ENCODE measurements around the gene TNIK. TPM values are rescaled to one million over a fixed set of nuclear protein-coding genes. Genes with fewer than 3 reads are reported as not detected.
A peak's percentile ranks its signal among the peaks of the same experiment; 100 is the strongest.

The TNIK gene
- total and polyA plus RNA-seq, 12 donors = 9.3 to 51.9 (median 35.1) TPM

- H3K9me3 ChIP-seq = no peaks in the 10 kb centered on the region
- DNase-seq = no peak
- ATAC-seq = no peak
- peaks cover 0 to 70% (median 42%) of the 10 kb centered on the region in 9 donors for H3K4me1 ChIP-seq
- H3K27me3 ChIP-seq = no peaks in the 10 kb centered on the region
- peak overlapping the region in 1 of 10 donors; percentile 7 for H3K27ac ChIP-seq
- H3K4me3 ChIP-seq = no peak overlapping the region
- WGBS, 2 donors = 96 to 100% methylated on average over 1 of the region's 1 CpG
- H3K36me3 ChIP-seq = no peaks in the 10 kb centered on the region
- TF ChIP-seq CTCF (IDR thresholded peaks at IDR 0.05) = no peak
- intact Hi-C loops (cut with DNase I) = no loop called here
Observed at GRCh38 chr3:171349392-171349791, 110.8 kb downstream of the TNIK start.

- Histone ChIP-seq H3K9me3 (no peaks in the 10 kb centered on the region), H3K27ac (peak overlapping the region in 4 of 10 donors; percentile 4 to 69 (median 55)), H3K4me1 (peaks cover 0 to 70% (median 49%) of the 10 kb centered on the region in 9 donors), H3K27me3 (no peaks in the 10 kb centered on the region), H3K36me3 (no peaks in the 10 kb centered on the region), H3K4me3 (no peak overlapping the region)
- WGBS, 2 donors = 60 to 70% methylated on average over 4 of the region's 4 CpGs
- TF ChIP-seq CTCF (IDR thresholded peaks at IDR 0.05) = no peak
- DNase-seq (no peak), ATAC-seq (peak in 3 of 8 donors; percentile 11 to 32 (median 25))
- intact Hi-C loops (cut with DNase I) = no loop called here
Observed at GRCh38 chr3:171348121-171348520, 112.1 kb downstream of the TNIK start.

- TF ChIP-seq CTCF (IDR thresholded peaks at IDR 0.05) = no peak
- no peak for DNase-seq
- Histone ChIP-seq H3K4me1 (peaks cover 0 to 70% (median 45%) of the 10 kb centered on the region in 9 donors), H3K27me3 (no peaks in the 10 kb centered on the region), H3K36me3 (no peaks in the 10 kb centered on the region), H3K9me3 (no peaks in the 10 kb centered on the region), H3K27ac (peak overlapping the region in 6 of 10 donors; percentile 3 to 69 (median 48)), H3K4me3 (no peak overlapping the region)
- intact Hi-C loops (cut with DNase I) = no loop called here
- ATAC-seq = peak in 6 of 8 donors; percentile 37 to 61 (median 44)
- WGBS, 2 donors = 42 to 50% methylated on average over 3 of the region's 3 CpGs
Observed at GRCh38 chr3:171347301-171348039, 112.7 kb downstream of the TNIK start.

- intact Hi-C loops (cut with DNase I) = no loop called here
- WGBS, 2 donors = 76 to 81% methylated on average over 3 of the region's 3 CpGs
- Histone ChIP-seq H3K9me3 (no peaks in the 10 kb centered on the region), H3K4me3 (no peak overlapping the region), H3K27me3 (no peaks in the 10 kb centered on the region), H3K27ac (peak overlapping the region in 3 of 10 donors; percentile 53 to 69 (median 57)), H3K36me3 (no peaks in the 10 kb centered on the region), H3K4me1 (peaks cover 0 to 68% (median 39%) of the 10 kb centered on the region in 9 donors)
- ATAC-seq (peak; percentile 50 to 78 (median 62)), DNase-seq (no peak)
- no peak for TF ChIP-seq CTCF (IDR thresholded peaks at IDR 0.05)
Observed at GRCh38 chr3:171346582-171347300, 113.5 kb downstream of the TNIK start.
